Stimulated activated memory B cell treated with anti-CD40 and anti-IgM and Interleukin-4, amounts not matched to agents 10 μg/mL and 1 μg/mL and 100 μg/mL, for 72 hours (primary cell): Measurements from ENCODE around the gene KRTAP4-4.
A peak's percentile ranks its signal among the peaks of the same experiment; 100 is the strongest.
"Not testable (repeated sequence)": the region's sequence is repeated elsewhere in the genome, so short reads cannot be mapped to it uniquely, and the experiment has no call there.

Source experiments
- ATAC-seq: fragments of 150-1000 bp; cut with Tn5 transposase; 2 replicates; pipeline ENCODE4 v1.10.0; 2021
- H3K27ac Mint-ChIP-seq: one replicate; pipeline ENCODE4 v1.8.0; 2022; ENCODE audit warnings: mild to moderate bottlenecking, mixed read lengths
- H3K27me3 Mint-ChIP-seq: one replicate; pipeline ENCODE4 v1.8.0; 2022; ENCODE audit warnings: mixed read lengths
- H3K36me3 Mint-ChIP-seq: one replicate; pipeline ENCODE4 v1.8.0; 2022; ENCODE audit warnings: mixed read lengths
- H3K4me1 Mint-ChIP-seq: one replicate; pipeline ENCODE4 v1.8.0; 2022; ENCODE audit warnings: mixed read lengths
- H3K4me3 Mint-ChIP-seq: one replicate; pipeline ENCODE4 v1.8.0; 2022; ENCODE audit warnings: mild to moderate bottlenecking, moderate library complexity, mixed read lengths
- H3K9me3 Mint-ChIP-seq: one replicate; pipeline ENCODE4 v1.8.0; 2022; ENCODE audit warnings: mixed read lengths

The KRTAP4-4 gene

GRCh38 chr17:41163828-41164227 is 3.3 kb upstream of the KRTAP4-4 start:
- H3K4me1 Mint-ChIP-seq = no peaks in the 10 kb centered on the region
- no peaks in the 10 kb centered on the region for H3K9me3 Mint-ChIP-seq
- no peak overlapping the region for H3K27ac Mint-ChIP-seq
- ATAC-seq = no peak
- peaks cover 11% of the 10 kb centered on the region for H3K27me3 Mint-ChIP-seq
- no peak overlapping the region for H3K4me3 Mint-ChIP-seq
- no peaks in the 10 kb centered on the region for H3K36me3 Mint-ChIP-seq

DNA sequence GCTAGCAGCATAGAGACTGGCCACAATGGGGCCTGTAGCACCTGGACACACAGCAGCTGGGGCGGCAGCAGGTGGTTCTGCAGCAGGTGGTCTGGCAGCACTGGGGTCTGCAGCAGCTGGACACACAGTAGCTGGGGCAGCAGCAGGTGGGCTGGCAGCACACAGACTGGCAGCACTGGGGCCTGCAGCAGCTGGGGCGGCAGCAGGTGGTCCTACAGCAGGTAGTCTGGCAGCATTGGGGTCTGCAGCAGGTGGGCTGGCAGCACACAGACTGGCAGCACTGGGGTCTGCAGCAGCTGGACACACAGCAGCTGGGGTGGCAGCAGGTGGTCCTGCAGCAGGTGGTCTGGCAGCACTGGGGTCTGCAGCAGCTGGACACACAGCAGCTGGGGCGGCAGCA is 358 bp downstream of the KRTAP4-4 start:
- not testable (repeated sequence) for H3K27ac Mint-ChIP-seq, H3K4me3 Mint-ChIP-seq, H3K36me3 Mint-ChIP-seq, H3K4me1 Mint-ChIP-seq, ATAC-seq, H3K9me3 Mint-ChIP-seq
- peaks cover 47% of the 10 kb centered on the region for H3K27me3 Mint-ChIP-seq

- peaks cover 52% of the 10 kb centered on the region for H3K27me3 Mint-ChIP-seq
- H3K36me3 Mint-ChIP-seq = no peaks in the 10 kb centered on the region
- H3K9me3 Mint-ChIP-seq = no peaks in the 10 kb centered on the region
- no peaks in the 10 kb centered on the region for H3K4me1 Mint-ChIP-seq
- no peak overlapping the region for H3K27ac Mint-ChIP-seq
- ATAC-seq = no peak
- no peak overlapping the region for H3K4me3 Mint-ChIP-seq
These were observed 6.7 kb downstream of the KRTAP4-4 start for GRCh38 chr17:41153856-41154255.

DNA sequence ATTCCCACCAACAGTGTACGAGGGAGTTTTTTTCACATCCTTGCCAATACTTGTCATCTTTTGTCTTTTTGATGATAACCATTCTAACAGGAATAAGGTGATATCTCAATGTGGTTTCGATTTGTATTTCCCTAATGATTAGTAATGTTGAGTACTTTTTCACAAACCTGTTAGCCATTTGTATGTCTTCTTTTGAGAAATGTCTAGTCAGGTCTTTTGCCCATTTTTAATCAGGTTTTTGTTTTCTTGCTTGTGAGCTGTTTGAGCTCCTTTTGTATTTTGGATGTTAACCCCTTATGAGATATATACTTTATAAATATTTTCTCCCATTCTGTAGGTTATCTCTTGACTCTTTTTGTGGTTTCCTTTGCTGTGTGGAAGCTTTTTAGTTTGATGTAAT is 9.0 kb downstream of the KRTAP4-4 start:
- no peak for ATAC-seq

DNA sequence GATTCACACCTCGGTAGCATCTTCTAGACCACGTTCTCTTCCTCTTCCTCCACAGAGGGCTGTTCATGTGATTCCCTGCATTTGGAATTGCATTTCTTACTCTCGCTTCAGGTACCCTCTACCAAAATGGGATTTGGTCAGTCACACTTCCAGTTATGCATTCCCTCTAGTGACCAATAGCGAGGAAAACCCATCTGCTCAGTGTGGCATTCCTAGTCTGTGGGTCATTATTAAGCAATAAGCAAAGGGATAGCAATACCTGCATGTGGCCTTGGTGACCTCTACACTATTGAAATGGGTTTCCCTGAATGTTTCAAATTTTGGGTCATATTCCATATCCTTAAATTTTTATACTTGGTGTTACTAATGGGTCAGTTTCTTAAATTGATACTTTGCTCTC is 10.5 kb downstream of the KRTAP4-4 start:
- no peak overlapping the region for H3K4me3 Mint-ChIP-seq

More for the DNA sequence above, 9.0 kb downstream of the KRTAP4-4 start:
- Mint-ChIP-seq H3K4me1 (no peaks in the 10 kb centered on the region), H3K36me3 (no peaks in the 10 kb centered on the region), H3K9me3 (peaks cover 3% of the 10 kb centered on the region), H3K27ac (no peak overlapping the region), H3K27me3 (peaks cover 28% of the 10 kb centered on the region), H3K4me3 (no peak overlapping the region)

GRCh38 chr17:41149652-41149985 is 10.9 kb downstream of the KRTAP4-4 start, which contains the start of gene KRTAP4-5:
TSS of gene KRTAP4-5 (minus strand) at chr17:41149825. CDS start at chr17:41149767, 58 bp downstream.
- ATAC-seq = no peak
- H3K9me3 Mint-ChIP-seq = peaks cover 3% of the 10 kb centered on the region
- peaks cover 14% of the 10 kb centered on the region for H3K27me3 Mint-ChIP-seq
- no peak within 1 kb of the TSS for H3K27ac Mint-ChIP-seq
- no peaks in the 10 kb centered on the region for H3K36me3 Mint-ChIP-seq
- H3K4me1 Mint-ChIP-seq = no peaks in the 10 kb centered on the region
- no peak within 1 kb of the TSS for H3K4me3 Mint-ChIP-seq

More for the DNA sequence above, 10.5 kb downstream of the KRTAP4-4 start:
- H3K27me3 Mint-ChIP-seq = peaks cover 16% of the 10 kb centered on the region
- H3K9me3 Mint-ChIP-seq = peaks cover 3% of the 10 kb centered on the region
- no peak overlapping the region for H3K27ac Mint-ChIP-seq
- ATAC-seq = no peak
- no peaks in the 10 kb centered on the region for H3K36me3 Mint-ChIP-seq
- no peaks in the 10 kb centered on the region for H3K4me1 Mint-ChIP-seq

DNA sequence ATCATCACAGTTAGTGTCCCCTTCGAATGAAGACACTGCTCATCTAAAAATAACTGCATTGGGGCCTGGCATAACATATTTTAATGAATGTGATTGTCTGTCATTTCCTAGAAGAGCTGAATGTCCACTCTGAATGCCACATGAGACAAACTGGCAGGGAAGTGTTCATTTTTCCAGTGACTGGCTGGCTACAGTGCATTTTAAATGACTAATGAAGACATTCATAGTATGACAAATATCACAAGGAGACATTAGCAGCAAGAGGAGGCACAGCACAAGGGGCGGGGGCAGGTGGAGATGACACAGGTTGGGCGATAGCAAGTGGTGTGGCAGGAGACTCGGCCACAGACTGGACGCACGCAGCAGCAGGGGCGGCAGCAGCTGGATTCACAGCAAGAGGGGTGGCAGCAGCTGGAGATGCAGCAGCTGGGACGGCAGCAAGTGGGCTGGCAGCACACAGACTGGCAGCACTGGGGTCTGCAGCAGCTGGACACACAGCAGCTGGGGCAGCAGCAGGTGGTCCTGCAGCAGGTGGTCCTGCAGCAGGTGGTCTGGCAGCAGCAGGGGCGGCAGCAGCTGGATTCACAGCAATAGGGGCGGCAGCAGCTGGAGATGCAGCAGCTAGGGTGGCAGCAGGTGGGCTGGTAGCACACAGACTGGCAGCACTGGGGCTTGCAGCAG is 11.4 kb downstream of the KRTAP4-4 start:
- not testable (repeated sequence) for H3K9me3 Mint-ChIP-seq

GRCh38 chr17:41147531-41148204 is 12.9 kb downstream of the KRTAP4-4 start:
- H3K9me3 Mint-ChIP-seq = peaks cover 16% of the 10 kb centered on the region
- ATAC-seq = no peak
- no peak overlapping the region for H3K4me3 Mint-ChIP-seq
- peaks cover 2% of the 10 kb centered on the region for H3K27me3 Mint-ChIP-seq
- H3K27ac Mint-ChIP-seq = no peak overlapping the region
- peaks cover 9% of the 10 kb centered on the region for H3K36me3 Mint-ChIP-seq
- no peaks in the 10 kb centered on the region for H3K4me1 Mint-ChIP-seq

More for the DNA sequence above, 11.4 kb downstream of the KRTAP4-4 start:
- not testable (repeated sequence) for H3K27ac Mint-ChIP-seq, H3K4me1 Mint-ChIP-seq, H3K36me3 Mint-ChIP-seq, H3K4me3 Mint-ChIP-seq, H3K27me3 Mint-ChIP-seq, ATAC-seq

GRCh38 chr17:41145261-41145660 is 15.3 kb downstream of the KRTAP4-4 start:
- no peak overlapping the region for H3K27ac Mint-ChIP-seq
- H3K4me3 Mint-ChIP-seq = no peak overlapping the region
- H3K9me3 Mint-ChIP-seq = peaks cover 22% of the 10 kb centered on the region
- no peaks in the 10 kb centered on the region for H3K4me1 Mint-ChIP-seq
- ATAC-seq = no peak
- peaks cover 10% of the 10 kb centered on the region for H3K36me3 Mint-ChIP-seq
- H3K27me3 Mint-ChIP-seq = peaks cover 6% of the 10 kb centered on the region

DNA sequence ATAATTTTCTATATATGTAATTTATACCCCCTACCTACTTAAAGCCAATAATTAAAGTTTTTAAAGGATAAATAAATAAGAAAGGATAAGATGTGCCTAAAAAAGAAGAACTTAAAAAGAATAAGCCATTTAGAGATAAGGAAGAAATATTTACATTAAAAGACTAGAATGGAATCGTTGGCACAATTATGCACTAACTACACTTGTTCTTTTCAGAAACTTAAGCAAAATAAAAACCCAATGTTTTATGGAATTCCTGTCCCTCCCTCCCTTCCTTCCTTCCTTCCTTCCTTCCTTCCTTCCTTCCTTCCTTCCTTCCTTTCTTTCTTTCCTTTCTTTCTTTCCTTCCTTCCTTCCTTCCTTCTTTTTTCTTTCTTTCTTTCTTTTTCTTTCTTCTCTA is 15.7 kb downstream of the KRTAP4-4 start:
- ATAC-seq = no peak

GRCh38 chr17:41141361-41141760 is 19.2 kb downstream of the KRTAP4-4 start:
- H3K36me3 Mint-ChIP-seq = peaks cover 22% of the 10 kb centered on the region
- peaks cover 25% of the 10 kb centered on the region for H3K27me3 Mint-ChIP-seq
- no peak overlapping the region for H3K4me3 Mint-ChIP-seq
- no peak for ATAC-seq
- peaks cover 32% of the 10 kb centered on the region for H3K9me3 Mint-ChIP-seq
- no peak overlapping the region for H3K27ac Mint-ChIP-seq
- no peaks in the 10 kb centered on the region for H3K4me1 Mint-ChIP-seq

More for the DNA sequence above, 15.7 kb downstream of the KRTAP4-4 start:
- Mint-ChIP-seq H3K27ac (no peak overlapping the region), H3K27me3 (peaks cover 10% of the 10 kb centered on the region), H3K36me3 (peaks cover 11% of the 10 kb centered on the region), H3K4me1 (no peaks in the 10 kb centered on the region), H3K9me3 (peaks cover 23% of the 10 kb centered on the region), H3K4me3 (no peak overlapping the region)

- H3K4me3 Mint-ChIP-seq = no peak within 1 kb of the TSS
- no peak within 1 kb of the TSS for H3K27ac Mint-ChIP-seq
- peaks cover 25% of the 10 kb centered on the region for H3K27me3 Mint-ChIP-seq
- ATAC-seq = no peak
- peaks cover 33% of the 10 kb centered on the region for H3K9me3 Mint-ChIP-seq
- peaks cover 22% of the 10 kb centered on the region for H3K36me3 Mint-ChIP-seq
- no peaks in the 10 kb centered on the region for H3K4me1 Mint-ChIP-seq
These were observed 20.0 kb downstream of the KRTAP4-4 start, which contains the start of gene KRTAP4-6 for GRCh38 chr17:41140360-41141131. TSS of gene KRTAP4-6 (minus strand) at chr17:41140544. CDS start at chr17:41140487, 57 bp downstream.

- H3K4me1 Mint-ChIP-seq, H3K27ac Mint-ChIP-seq, ATAC-seq, H3K4me3 Mint-ChIP-seq: not testable (repeated sequence)
- peaks cover 33% of the 10 kb centered on the region for H3K9me3 Mint-ChIP-seq
- peaks cover 25% of the 10 kb centered on the region for H3K27me3 Mint-ChIP-seq
- peaks cover 22% of the 10 kb centered on the region for H3K36me3 Mint-ChIP-seq
These were observed 20.7 kb downstream of the KRTAP4-4 start for GRCh38 chr17:41139865-41140264.

- H3K4me1 Mint-ChIP-seq = peaks cover 9% of the 10 kb centered on the region
- peaks cover 8% of the 10 kb centered on the region for H3K27me3 Mint-ChIP-seq
- no peak overlapping the region for H3K27ac Mint-ChIP-seq
- H3K9me3 Mint-ChIP-seq = peaks cover 10% of the 10 kb centered on the region
- peaks cover 6% of the 10 kb centered on the region for H3K36me3 Mint-ChIP-seq
- H3K4me3 Mint-ChIP-seq = no peak overlapping the region
- no peak for ATAC-seq
These were observed 26.4 kb downstream of the KRTAP4-4 start for GRCh38 chr17:41133880-41134735.

DNA sequence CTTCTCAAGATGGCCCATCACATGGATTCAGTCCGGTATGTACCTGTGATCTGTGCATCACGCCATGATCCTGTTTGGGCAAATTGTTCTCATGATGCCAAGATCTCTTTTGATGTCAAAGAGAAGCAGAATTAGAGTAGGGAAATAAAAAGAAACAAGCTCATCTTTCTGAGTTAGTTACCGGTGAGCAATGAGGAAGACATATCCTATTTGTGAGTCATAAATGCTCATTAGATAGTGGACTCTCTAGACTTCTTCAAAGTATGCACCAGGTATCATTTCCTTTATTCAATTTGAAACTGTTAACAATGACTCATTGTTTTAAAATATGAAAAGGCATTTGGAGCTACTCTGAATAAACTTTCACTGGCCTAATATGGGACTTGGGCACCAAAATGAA is 28.6 kb downstream of the KRTAP4-4 start:
- Mint-ChIP-seq H3K36me3 (no peaks in the 10 kb centered on the region), H3K27me3 (no peaks in the 10 kb centered on the region), H3K4me1 (peaks cover 9% of the 10 kb centered on the region), H3K4me3 (no peak overlapping the region), H3K9me3 (peaks cover 4% of the 10 kb centered on the region), H3K27ac (no peak overlapping the region)
- ATAC-seq = peak; percentile 76
